NB4 (cell line): ENCODE data around the gene ZNF248.

Experiments
- CTCF ChIP-seq: IDR thresholded peaks from one replicate; pipeline ENCODE4 v1.5.1; 2012; ENCODE audit warnings: low read depth, low read length
- MYC ChIP-seq: IDR thresholded peaks from 2 replicates; pipeline ENCODE4 v1.6.1; 2011; ENCODE audit warnings: low read depth, low read length

DNA sequence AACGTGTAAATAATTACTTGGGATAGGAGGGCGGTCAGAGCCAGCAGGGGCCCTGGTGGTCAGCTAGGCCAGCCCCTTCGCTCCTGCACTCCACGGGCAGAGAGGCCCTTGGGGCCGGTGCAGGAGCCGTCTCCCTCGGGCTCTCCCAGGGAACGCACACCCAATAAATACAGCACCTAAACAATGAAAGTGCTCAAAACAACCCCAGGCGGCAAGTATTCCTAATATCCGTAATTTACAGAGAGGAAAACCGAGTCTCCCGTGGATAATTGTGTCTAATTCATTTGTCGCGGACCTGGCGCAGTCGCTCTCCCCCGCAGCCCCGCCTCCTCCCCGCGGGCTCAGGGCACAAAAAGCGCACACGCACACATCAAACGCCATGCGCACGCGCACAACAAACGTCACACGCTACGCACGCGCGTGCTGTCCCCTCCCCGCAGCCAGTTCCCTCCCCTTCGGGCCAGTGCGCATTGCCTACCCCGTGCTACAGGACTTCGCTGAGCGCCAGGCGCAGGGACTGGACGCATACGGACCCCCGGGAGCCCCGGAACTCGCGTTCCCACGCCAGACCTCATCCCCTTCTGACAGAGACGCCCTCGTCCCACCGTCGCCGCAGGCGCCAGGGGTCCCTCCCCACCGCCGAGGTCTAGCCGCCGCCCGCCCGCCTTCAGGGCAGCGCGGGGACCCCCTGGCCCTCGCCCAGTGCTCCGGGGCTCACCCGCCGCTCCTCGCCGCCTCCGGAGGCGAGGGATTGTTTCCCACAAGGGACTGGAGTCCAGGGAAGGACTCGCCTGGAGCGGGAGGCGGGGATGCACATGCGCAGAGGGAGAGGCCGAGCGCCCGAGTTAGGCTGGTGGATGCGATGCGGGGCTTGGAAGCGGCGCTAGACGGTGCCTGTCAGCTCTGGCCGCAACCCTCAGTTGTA lies at the start of gene ZNF248:
- TF ChIP-seq CTCF (no peak), MYC (peak; percentile 65; the same call in 1 of the 2 replicates)
